ENCODE measurements around the gene PLPP7. TPM values are rescaled to one million over a fixed set of nuclear protein-coding genes. Genes with fewer than 3 reads are reported as not detected.

Gene PLPP7
- polyA plus RNA-seq, 1 of the 3 experiments (the other 2 are of a cell fraction): 8.6 TPM

DNA sequence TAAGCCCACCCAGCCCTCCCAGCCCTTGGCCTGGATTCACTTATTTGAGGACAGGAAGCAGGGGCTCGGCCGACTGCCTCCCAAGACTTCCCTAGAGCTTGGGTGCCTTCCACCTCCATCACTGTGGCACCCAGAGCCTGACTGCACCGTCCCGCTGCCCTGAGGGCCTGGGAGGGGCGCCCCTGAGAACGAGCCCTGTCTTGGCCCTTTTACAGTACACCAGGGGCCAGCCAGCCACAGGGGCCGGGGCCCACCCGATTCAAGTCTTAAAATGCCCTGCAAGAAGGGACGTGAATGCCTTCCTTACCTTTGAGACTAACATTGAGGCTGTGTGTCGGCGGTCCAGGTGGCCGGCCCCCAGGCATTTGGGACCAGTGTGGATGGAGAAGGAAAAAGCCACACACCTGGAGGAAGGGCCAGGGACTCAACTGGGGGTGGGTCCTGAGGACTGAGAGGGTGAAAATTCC is 30.1 kb upstream of the PLPP7 start:
- ChIA-PET POLR2A (no interaction called here), CTCF (interaction anchor here (1.4 kb wide), 1 partner anchor 77 kb away, joined by 8 read pairs; no protein-coding TSS in a partner anchor)
- Histone ChIP-seq H2AFZ (ENCODE audit: low read depth) (no peak overlapping the region), H3F3A (replicated peaks; ENCODE audit: insufficient read depth) (peaks cover 9% of the 10 kb centered on the region), H3K4me3 (ENCODE audit: low read depth in 2 of 2, low read length in 1 of 2) (no peak overlapping the region), H3K4me1 (ENCODE audit: control insufficient read depth in 1 of 2, insufficient read depth in 2 of 2, low read depth in 1 of 2, low read length in 1 of 2) (peaks cover 11% of the 10 kb centered on the region in 2 experiments; a peak in 2 of 4 replicates), H3K9ac (no peak overlapping the region), H3K27me3 (ENCODE audit: insufficient read depth) (no peaks in the 10 kb centered on the region), H3K27ac (ENCODE audit: low read depth in 2 of 2, low read length in 1 of 2) (no peak overlapping the region), H3K4me2 (no peak overlapping the region), H3K79me2 (ENCODE audit: insufficient read depth) (no peaks in the 10 kb centered on the region), H3K36me3 (replicated peaks in 1 of 2; ENCODE audit: control insufficient read depth in 1 of 2, insufficient read depth in 2 of 2, low read length in 1 of 2) (no peaks in the 10 kb centered on the region), H4K20me1 (ENCODE audit: insufficient read depth) (no peaks in the 10 kb centered on the region), H3K9me3 (no peaks in the 10 kb centered on the region), H3K9me2 (no peaks in the 10 kb centered on the region)
- TF ChIP-seq SMC3 (IDR thresholded peaks at IDR 0.05; ENCODE audit: low read depth, low read length) (no peak), CHD2 (IDR thresholded peaks at IDR 0.05; ENCODE audit: low read length, partially characterized antibody) (no peak), FOXJ3 (CRISPR knock-in tag; IDR thresholded peaks at IDR 0.05) (no peak), POLR2AphosphoS5 (IDR thresholded peaks at IDR 0.05; ENCODE audit: low read depth, low read length) (no peak), FOXM1 (IDR thresholded peaks at IDR 0.05; ENCODE audit: low read depth) (no peak), ELF1 (IDR thresholded peaks at IDR 0.05) (no peak), NRF1 (IDR thresholded peaks at IDR 0.05; ENCODE audit: low read depth, low read length) (no peak), MEF2A (IDR thresholded peaks at IDR 0.05; ENCODE audit: borderline replicate concordance, low read depth) (no peak), RXRA (IDR thresholded peaks at IDR 0.05; ENCODE audit: borderline replicate concordance, low read depth) (no peak), TAF1 (IDR thresholded peaks at IDR 0.05; ENCODE audit: borderline replicate concordance, low read depth, low read length) (no peak), RAD21 (IDR thresholded peaks at IDR 0.05; ENCODE audit: low read length) (no peak), NFIC (IDR thresholded peaks at IDR 0.05; ENCODE audit: borderline replicate concordance) (no peak), TEAD4 (IDR thresholded peaks at IDR 0.05; ENCODE audit: borderline replicate concordance, insufficient read depth) (no peak)
- TF ChIP-seq, protein P1, sequence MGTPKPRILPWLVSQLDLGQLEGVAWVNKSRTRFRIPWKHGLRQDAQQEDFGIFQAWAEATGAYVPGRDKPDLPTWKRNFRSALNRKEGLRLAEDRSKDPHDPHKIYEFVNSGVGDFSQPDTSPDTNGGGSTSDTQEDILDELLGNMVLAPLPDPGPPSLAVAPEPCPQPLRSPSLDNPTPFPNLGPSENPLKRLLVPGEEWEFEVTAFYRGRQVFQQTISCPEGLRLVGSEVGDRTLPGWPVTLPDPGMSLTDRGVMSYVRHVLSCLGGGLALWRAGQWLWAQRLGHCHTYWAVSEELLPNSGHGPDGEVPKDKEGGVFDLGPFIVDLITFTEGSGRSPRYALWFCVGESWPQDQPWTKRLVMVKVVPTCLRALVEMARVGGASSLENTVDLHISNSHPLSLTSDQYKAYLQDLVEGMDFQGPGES (IDR thresholded peaks at IDR 0.05; ENCODE audit: low read depth, low read length): no peak
- TF ChIP-seq, protein P2, sequence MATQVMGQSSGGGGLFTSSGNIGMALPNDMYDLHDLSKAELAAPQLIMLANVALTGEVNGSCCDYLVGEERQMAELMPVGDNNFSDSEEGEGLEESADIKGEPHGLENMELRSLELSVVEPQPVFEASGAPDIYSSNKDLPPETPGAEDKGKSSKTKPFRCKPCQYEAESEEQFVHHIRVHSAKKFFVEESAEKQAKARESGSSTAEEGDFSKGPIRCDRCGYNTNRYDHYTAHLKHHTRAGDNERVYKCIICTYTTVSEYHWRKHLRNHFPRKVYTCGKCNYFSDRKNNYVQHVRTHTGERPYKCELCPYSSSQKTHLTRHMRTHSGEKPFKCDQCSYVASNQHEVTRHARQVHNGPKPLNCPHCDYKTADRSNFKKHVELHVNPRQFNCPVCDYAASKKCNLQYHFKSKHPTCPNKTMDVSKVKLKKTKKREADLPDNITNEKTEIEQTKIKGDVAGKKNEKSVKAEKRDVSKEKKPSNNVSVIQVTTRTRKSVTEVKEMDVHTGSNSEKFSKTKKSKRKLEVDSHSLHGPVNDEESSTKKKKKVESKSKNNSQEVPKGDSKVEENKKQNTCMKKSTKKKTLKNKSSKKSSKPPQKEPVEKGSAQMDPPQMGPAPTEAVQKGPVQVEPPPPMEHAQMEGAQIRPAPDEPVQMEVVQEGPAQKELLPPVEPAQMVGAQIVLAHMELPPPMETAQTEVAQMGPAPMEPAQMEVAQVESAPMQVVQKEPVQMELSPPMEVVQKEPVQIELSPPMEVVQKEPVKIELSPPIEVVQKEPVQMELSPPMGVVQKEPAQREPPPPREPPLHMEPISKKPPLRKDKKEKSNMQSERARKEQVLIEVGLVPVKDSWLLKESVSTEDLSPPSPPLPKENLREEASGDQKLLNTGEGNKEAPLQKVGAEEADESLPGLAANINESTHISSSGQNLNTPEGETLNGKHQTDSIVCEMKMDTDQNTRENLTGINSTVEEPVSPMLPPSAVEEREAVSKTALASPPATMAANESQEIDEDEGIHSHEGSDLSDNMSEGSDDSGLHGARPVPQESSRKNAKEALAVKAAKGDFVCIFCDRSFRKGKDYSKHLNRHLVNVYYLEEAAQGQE (IDR thresholded peaks at IDR 0.05; ENCODE audit: low read depth, low read length): no peak
- TF ChIP-seq, protein P3, sequence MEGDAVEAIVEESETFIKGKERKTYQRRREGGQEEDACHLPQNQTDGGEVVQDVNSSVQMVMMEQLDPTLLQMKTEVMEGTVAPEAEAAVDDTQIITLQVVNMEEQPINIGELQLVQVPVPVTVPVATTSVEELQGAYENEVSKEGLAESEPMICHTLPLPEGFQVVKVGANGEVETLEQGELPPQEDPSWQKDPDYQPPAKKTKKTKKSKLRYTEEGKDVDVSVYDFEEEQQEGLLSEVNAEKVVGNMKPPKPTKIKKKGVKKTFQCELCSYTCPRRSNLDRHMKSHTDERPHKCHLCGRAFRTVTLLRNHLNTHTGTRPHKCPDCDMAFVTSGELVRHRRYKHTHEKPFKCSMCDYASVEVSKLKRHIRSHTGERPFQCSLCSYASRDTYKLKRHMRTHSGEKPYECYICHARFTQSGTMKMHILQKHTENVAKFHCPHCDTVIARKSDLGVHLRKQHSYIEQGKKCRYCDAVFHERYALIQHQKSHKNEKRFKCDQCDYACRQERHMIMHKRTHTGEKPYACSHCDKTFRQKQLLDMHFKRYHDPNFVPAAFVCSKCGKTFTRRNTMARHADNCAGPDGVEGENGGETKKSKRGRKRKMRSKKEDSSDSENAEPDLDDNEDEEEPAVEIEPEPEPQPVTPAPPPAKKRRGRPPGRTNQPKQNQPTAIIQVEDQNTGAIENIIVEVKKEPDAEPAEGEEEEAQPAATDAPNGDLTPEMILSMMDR (IDR thresholded peaks at IDR 0.05): no peak
- WGBS (ENCODE audit: low lambda C conversion rate): 89% methylated on average over 4 of the region's 12 CpGs
- DNase-seq: no peak

All from SK-N-SH (cell line).